T-helper 1 cell treated with Interleukin-12 subunit alpha and Interleukin-12 subunit beta and Interleukin-4 antibody, amounts not matched to agents 30 μg/mL and 1 μg/mL, for 36 hours (primary cell): ENCODE data around the gene KLHL17.

Experiments
- H3K27ac Mint-ChIP-seq: one replicate; pipeline ENCODE4 v1.8.0; 2021; ENCODE audit warnings: mild to moderate bottlenecking, mixed read lengths
- H3K27me3 Mint-ChIP-seq: one replicate; pipeline ENCODE4 v1.8.0; 2021; ENCODE audit warnings: low read depth, mixed read lengths
- H3K36me3 Mint-ChIP-seq: one replicate; pipeline ENCODE4 v1.8.0; 2021; ENCODE audit warnings: low read depth, mixed read lengths
- H3K4me1 Mint-ChIP-seq: one replicate; pipeline ENCODE4 v1.8.0; 2021; ENCODE audit warnings: low read depth, mixed read lengths
- H3K4me3 Mint-ChIP-seq: one replicate; pipeline ENCODE4 v1.8.0; 2021; ENCODE audit warnings: mild to moderate bottlenecking, moderate library complexity, mixed read lengths
- H3K9me3 Mint-ChIP-seq: one replicate; pipeline ENCODE4 v1.8.0; 2021; ENCODE audit warnings: mixed read lengths

Gene KLHL17

GRCh38 chr1:962381-963300 is 2.3 kb downstream of the KLHL17 start:
- Mint-ChIP-seq H3K9me3 (no peaks in the 10 kb centered on the region), H3K4me1 (peaks cover 8% of the 10 kb centered on the region), H3K36me3 (peaks cover 2% of the 10 kb centered on the region), H3K4me3 (peak overlapping the region; percentile 71), H3K27ac (no peak overlapping the region), H3K27me3 (no peaks in the 10 kb centered on the region)

- Mint-ChIP-seq H3K36me3 (peaks cover 2% of the 10 kb centered on the region), H3K27ac (no peak overlapping the region), H3K9me3 (no peaks in the 10 kb centered on the region), H3K4me3 (peak overlapping the region; percentile 10), H3K4me1 (peaks cover 5% of the 10 kb centered on the region), H3K27me3 (peaks cover under 1% of the 10 kb centered on the region)
Measured at GRCh38 chr1:963301-963651, 2.9 kb downstream of the KLHL17 start.

GRCh38 chr1:963746-964525 is 3.6 kb downstream of the KLHL17 start:
- H3K27me3 Mint-ChIP-seq = peaks cover 4% of the 10 kb centered on the region

DNA sequence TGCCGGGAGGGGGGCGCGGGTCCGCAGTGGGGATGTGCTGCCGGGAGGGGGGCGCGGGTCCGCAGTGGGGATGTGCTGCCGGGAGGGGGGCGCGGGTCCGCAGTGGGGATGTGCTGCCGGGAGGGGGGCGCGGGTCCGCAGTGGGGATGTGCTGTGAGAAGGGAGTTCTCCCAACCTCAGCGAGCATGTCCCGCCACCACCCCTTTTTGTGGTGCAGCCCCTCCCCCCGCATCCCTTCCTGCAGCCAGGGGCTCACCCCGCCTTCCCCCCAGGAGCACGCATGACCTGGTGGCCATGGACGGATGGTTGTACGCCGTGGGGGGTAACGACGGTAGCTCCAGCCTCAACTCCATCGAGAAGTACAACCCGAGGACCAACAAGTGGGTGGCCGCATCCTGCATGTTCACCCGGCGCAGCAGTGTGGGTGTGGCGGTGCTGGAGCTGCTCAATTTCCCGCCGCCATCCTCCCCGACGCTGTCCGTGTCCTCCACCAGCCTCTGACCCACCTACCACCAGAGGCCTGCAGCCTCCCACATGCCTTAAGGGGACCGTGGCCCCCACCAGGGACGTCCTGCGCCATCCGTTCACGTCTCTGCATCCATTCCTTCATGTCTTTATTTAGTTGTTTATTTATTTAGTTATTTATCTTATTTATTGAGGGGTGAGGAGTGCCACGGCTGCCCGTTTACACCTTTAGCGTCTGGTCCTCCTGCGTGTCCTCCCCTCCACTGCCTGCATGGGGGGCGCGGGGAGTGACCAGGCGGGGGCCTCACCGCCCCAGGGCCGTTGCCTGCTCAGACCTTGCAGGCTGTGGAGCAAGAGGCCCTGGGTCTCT is 4.5 kb downstream of the KLHL17 start:
- Mint-ChIP-seq H3K9me3 (no peaks in the 10 kb centered on the region), H3K27ac (no peak overlapping the region)

More at GRCh38 chr1:963746-964525, 3.6 kb downstream of the KLHL17 start:
- H3K4me3 Mint-ChIP-seq = no peak overlapping the region
- H3K9me3 Mint-ChIP-seq = no peaks in the 10 kb centered on the region
- H3K27ac Mint-ChIP-seq = no peak overlapping the region
- peaks cover 3% of the 10 kb centered on the region for H3K4me1 Mint-ChIP-seq
- peaks cover 2% of the 10 kb centered on the region for H3K36me3 Mint-ChIP-seq

GRCh38 chr1:965526-966134 is 5.2 kb downstream of the KLHL17 start:
- Mint-ChIP-seq H3K9me3 (no peaks in the 10 kb centered on the region), H3K36me3 (peaks cover 2% of the 10 kb centered on the region), H3K27me3 (peaks cover 10% of the 10 kb centered on the region), H3K27ac (no peak overlapping the region), H3K4me3 (peak overlapping the region; percentile 31), H3K4me1 (peaks cover 3% of the 10 kb centered on the region)

More for the DNA sequence above, 4.5 kb downstream of the KLHL17 start:
- Mint-ChIP-seq H3K4me1 (peaks cover 3% of the 10 kb centered on the region), H3K4me3 (no peak overlapping the region), H3K36me3 (peaks cover 2% of the 10 kb centered on the region), H3K27me3 (peaks cover 10% of the 10 kb centered on the region)

- Mint-ChIP-seq H3K4me3 (peak within 1 kb of the TSS; percentile 80), H3K27ac (peak within 1 kb of the TSS; percentile 69)
Measured at GRCh38 chr1:966135-966703, 5.8 kb downstream of the KLHL17 start, which contains the start of gene PLEKHN1. Gene PLEKHN1, plus strand, starts transcription at chr1:966482. Its CDS starts 50 bp downstream, at chr1:966532.

GRCh38 chr1:966704-967300 is 6.4 kb downstream of the KLHL17 start:
- H3K36me3 Mint-ChIP-seq = peaks cover 2% of the 10 kb centered on the region
- peaks cover 10% of the 10 kb centered on the region for H3K27me3 Mint-ChIP-seq
- peak overlapping the region; percentile 80 for H3K4me3 Mint-ChIP-seq
- H3K27ac Mint-ChIP-seq = peak overlapping the region; percentile 69
- no peaks in the 10 kb centered on the region for H3K9me3 Mint-ChIP-seq
- peaks cover 3% of the 10 kb centered on the region for H3K4me1 Mint-ChIP-seq

More at GRCh38 chr1:966135-966703, 5.8 kb downstream of the KLHL17 start, which contains the start of gene PLEKHN1:
- H3K4me1 Mint-ChIP-seq = peaks cover 3% of the 10 kb centered on the region
- peaks cover 2% of the 10 kb centered on the region for H3K36me3 Mint-ChIP-seq
- peaks cover 10% of the 10 kb centered on the region for H3K27me3 Mint-ChIP-seq
- H3K9me3 Mint-ChIP-seq = no peaks in the 10 kb centered on the region

- Mint-ChIP-seq H3K9me3 (no peaks in the 10 kb centered on the region), H3K27me3 (peaks cover 10% of the 10 kb centered on the region), H3K36me3 (peaks cover 2% of the 10 kb centered on the region), H3K27ac (no peak overlapping the region), H3K4me1 (no peaks in the 10 kb centered on the region), H3K4me3 (no peak overlapping the region)
Measured at GRCh38 chr1:967466-968343, 7.3 kb downstream of the KLHL17 start.

- peaks cover 2% of the 10 kb centered on the region for H3K36me3 Mint-ChIP-seq
- no peak overlapping the region for H3K27ac Mint-ChIP-seq
- H3K4me1 Mint-ChIP-seq = no peaks in the 10 kb centered on the region
- H3K4me3 Mint-ChIP-seq = no peak overlapping the region
- no peaks in the 10 kb centered on the region for H3K9me3 Mint-ChIP-seq
- H3K27me3 Mint-ChIP-seq = peaks cover 10% of the 10 kb centered on the region
Measured at GRCh38 chr1:969260-969855, 9.0 kb downstream of the KLHL17 start.

GRCh38 chr1:970242-970972 is 10.0 kb downstream of the KLHL17 start:
- peaks cover 10% of the 10 kb centered on the region for H3K27me3 Mint-ChIP-seq
- H3K4me1 Mint-ChIP-seq = no peaks in the 10 kb centered on the region
- peaks cover 1% of the 10 kb centered on the region for H3K36me3 Mint-ChIP-seq
- H3K4me3 Mint-ChIP-seq = no peak overlapping the region
- H3K9me3 Mint-ChIP-seq = no peaks in the 10 kb centered on the region
- H3K27ac Mint-ChIP-seq = no peak overlapping the region

- H3K36me3 Mint-ChIP-seq = no peaks in the 10 kb centered on the region
- H3K27ac Mint-ChIP-seq = no peak overlapping the region
- H3K4me1 Mint-ChIP-seq = peaks cover 4% of the 10 kb centered on the region
- no peaks in the 10 kb centered on the region for H3K9me3 Mint-ChIP-seq
- H3K4me3 Mint-ChIP-seq = no peak overlapping the region
- H3K27me3 Mint-ChIP-seq = peaks cover 15% of the 10 kb centered on the region
Measured at GRCh38 chr1:970973-971730, 10.8 kb downstream of the KLHL17 start.
